HG03045 (cell line): ENCODE results near the gene THEMIS2.
"Not testable (repeated sequence)": the region's sequence is repeated elsewhere in the genome, so short reads cannot be mapped to it uniquely, and the experiment has no call there.

Experiments
- ATAC-seq: cut with Tn5 transposase; IDR thresholded peaks from one replicate; pipeline ENCODE4 v1.9.1; 2021; ENCODE audit warnings: mild to moderate bottlenecking, moderate library complexity; ENCODE audit not compliant: unreplicated experiment

Gene THEMIS2

DNA sequence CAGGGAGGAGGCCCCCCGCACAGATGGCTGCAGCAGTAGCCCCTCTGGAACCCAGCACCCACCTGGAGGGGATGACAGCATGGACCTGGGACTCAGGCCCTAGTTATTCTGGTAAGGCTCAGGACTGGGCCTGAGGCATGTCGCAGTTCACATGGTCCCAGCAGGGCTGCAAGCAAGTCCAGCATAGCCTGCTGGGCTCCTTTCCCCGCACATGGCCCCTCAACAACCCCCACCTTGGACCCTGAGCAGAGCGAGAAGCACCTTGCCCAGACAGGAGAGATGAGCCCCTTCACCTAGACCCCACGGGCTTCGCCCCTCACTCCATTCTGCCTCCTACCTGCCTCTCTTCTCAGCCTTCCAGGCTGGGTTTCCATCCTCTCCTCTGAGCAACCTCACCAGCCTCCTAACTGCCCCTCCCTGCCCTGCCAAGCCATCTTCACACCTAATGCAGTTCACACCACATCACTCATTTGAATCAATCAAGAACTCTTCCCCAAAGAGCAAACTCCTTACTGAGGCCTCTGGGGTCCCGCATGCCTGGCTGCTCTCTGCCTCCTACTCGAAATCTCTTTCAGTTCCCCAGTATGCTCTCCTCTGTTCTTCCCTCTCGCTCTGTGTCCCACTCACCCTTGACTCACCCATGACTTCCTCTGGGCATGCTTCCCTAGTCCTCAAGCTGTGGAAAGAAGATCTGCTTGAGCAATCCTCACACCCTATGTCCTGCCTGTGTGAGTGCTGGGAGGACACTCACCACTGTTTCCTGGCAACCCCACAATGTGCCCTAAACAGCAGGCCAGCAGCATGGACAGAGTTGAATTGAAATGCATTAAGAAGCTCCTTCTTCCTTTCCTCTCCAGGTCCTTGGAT lies 9.4 kb upstream of the THEMIS2 start:
- ATAC-seq, result no peak

DNA sequence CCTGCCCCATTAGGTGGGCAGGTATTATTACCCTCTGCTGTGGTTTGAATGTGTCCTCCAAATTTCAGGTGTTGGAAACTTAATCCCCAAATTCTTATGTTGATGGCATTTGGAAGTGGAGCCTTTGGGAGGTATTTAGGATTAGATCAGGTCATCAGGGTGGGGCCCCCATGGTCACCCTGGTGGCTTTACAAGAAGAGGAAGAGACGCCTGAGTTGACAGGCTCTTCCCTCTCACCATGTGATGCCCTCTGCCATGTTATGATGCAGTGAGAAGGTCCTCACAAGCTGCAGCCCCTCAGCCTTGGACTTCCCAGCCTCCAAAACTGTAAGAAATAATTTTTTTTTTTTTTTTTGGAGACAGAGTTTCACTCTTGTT lies 8.8 kb upstream of the THEMIS2 start:
- no peak for ATAC-seq

DNA sequence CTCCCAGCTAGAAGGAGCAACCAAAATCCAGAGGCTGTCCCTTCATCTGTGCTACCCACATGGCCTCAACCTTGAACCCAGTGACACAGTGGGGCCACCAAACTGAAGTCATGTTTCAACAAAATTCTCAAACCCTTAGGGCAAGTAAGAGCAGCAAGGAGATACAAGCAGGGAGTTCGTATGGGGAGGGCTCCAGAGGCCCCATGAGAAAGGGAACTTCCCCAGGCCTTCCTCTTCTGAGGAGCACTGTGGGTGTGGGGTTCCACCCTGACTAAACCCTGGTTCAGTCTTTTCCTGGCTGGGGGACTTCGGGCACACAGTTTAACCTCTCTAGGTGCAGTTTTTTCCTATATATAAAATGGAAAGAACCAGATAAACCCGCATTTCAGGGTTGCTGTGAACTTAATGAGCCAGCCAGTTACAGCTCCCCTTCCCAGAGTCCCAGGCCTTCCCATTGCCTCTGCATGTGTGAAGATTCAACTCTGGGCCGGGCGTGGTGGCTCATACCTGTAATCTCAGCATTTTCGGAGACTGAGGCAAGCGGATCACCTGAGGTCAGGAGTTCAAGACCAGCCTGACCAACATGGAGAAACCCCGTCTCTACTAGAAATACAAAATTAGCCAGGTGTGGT lies 8.0 kb upstream of the THEMIS2 start:
- no peak for ATAC-seq

DNA sequence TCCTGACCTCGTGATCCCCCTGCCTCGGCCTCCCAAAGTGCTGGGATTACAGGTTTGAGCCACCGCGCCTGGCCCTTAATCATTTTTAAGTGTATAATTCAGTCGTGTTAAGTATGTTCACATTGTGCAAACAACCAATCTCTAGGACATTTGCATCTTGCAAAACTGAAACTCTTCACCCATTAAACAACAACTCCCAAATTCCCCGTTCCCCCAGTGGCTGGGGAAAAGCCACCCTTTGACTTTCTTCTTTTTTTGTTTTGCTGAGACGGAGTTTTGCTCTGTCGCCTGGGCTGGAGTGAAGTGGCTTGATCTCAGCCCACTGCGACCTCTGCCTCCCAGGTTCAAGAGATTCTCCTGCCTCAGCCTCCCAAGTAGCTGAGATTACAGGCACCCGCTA lies 6.5 kb upstream of the THEMIS2 start:
- no peak for ATAC-seq

DNA sequence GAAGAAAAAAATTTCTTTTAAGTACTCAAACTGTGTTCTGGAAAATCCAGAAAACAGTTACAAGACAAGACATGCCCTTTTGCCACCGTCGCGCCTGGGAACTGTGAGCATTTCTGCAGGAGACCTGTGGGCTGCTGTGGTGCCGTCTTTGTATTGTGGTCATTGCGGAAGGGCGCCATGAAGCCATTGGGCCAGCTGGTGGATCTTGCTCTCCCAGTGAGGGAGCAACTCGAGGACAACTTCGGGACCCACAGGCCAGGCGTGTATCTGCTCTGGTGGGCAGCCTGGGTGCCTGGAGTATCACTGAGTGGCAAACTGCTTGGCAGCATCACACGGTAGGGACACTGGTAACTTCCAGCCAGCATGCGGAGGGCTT lies 3.8 kb upstream of the THEMIS2 start:
- no peak for ATAC-seq

DNA sequence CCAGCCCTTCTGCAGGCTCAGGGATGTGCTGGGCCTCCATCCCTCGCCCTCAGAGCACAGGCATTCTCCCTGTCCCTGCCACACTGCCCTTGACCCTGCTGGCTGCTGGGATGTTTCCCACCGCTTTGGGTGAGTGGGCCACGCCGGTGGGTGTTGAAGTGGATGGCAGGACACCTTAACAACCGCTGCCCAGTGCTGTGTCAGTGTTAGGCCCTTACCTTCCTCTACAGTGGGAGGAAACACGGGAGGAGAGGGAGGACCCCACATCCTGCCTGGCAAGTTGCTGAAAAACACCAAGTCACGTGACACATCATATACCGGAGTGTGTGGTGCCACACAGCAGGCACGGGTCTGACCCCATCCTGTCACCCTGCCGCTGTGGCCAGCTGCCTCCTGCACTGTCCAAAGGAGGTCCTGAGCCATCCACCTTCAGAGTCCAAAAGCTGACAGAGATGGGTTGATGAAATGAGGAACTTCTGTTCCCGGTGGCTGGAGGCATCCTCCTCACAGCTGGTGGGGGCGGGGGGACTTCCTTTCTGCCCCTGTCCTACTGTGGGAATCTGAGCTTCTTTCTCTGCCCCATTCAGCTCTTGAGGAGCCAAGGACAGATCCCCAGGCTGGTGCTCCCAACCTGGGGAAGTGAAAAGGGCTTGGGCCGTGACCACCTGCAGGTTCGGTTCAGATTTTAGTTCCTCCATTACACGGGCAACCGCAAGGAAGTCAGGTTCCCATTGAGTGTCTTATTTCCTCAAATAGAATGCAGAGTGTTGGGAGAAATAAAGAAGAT lies 3.2 kb upstream of the THEMIS2 start:
- ATAC-seq, result no peak

DNA sequence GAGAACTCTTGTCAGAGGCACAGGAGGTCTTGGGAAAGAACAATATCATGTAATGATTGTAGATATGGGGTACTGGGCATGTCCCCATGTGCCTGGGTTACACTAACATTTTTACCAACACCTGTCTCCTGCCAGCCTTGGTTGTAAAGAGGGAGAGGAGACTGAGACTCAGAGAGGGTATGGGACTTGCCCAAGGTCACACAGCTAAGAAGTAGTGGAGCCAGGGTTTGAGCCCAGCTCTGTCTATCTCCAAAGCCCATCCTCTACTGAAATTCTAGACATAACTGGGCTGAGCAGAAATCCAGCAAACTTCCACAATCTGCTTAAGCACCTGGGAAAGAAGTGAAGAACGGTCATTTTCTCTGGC lies 2.6 kb upstream of the THEMIS2 start:
- no peak for ATAC-seq

DNA sequence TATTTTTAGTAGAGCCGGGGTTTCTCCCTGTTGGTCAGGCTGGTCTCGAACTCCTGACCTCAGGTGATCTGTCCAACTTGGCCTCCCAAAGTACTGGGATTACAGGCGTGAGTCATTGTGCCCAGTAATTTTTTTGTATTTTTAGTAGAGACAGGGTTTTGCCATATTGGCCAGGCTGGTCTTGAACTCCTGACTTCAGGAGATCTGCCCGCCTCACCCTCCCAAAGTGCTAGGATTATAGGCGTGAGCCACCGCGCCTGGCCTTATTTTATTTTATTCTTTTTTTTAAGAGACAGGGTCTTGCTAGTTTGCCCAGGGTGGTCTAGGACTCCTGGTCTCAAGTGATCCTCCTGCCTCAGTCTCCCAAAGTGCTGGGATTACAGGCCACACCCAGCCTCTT lies 1.3 kb upstream of the THEMIS2 start:
- not testable (repeated sequence) for ATAC-seq

DNA sequence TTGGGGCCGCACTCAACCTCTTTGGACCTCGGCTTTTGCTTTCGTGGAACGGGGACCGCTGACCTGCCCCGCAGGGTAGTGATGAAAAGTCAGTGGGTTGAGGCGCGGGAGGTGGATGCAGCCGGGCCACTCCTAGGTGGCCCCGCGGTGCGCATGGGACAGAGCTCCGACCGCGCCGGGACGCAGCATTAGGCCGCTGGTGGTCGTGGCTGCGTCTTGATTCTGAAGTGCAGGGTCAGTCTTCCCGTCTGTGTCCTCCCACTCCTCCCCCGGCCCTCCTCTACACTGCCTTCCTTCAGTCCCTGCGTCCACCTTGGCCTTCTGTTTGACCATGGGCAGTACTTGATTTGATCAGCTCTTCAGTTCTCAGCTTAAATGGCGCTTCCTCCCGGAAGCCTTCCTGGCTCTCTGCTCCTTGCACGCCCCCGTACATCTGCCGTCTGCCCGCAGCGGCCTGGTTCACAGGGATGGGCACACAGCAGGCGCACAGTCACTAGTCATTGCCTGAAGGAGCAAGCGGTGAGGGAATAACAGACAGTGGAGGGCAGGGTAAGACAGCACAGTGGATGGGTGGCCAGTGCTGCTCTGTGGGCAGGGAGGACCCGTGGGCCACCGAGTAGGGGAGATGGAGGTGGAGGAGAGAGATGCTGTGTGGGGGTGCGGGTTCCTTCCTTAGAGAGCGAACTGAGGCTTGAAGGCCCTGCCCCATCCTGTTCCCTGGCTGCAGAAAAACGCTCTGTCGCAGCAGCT lies 633 bp downstream of the THEMIS2 start:
- ATAC-seq, result peak; percentile 25

DNA sequence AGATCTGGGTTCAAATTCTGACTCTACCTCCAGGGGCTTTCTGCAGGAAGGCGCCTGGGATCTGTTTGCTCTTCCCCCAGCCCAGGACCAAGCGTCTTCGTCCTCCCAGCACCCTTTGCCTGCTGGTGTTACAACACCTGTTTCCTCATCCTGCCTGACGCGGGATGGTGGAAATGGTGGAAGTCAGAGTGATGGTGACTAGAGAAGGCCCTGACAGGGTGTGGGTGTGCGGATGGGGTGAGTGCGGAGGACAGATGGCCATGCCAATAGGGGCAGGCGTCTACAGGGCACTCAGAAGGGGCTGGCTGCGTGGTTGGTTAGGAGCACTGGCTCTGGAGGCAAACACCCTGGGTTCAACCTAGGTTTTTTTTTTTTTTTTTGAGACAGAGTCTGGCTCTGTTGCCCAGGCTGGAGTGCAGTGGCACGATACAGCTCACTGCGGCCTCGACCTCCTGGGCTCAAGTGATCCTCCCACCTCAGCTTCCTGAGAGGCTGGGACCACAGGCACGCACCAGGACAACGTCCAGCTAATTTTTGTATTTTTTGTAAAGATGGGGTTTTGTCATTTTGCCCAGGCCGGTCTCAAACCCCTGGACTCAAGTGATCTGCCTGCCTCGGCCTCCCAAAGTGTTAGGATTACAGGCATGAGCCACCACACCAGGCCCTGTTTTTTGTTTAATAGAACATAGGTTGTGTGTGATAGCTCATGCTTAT lies 1.5 kb downstream of the THEMIS2 start:
- ATAC-seq, result no peak

DNA sequence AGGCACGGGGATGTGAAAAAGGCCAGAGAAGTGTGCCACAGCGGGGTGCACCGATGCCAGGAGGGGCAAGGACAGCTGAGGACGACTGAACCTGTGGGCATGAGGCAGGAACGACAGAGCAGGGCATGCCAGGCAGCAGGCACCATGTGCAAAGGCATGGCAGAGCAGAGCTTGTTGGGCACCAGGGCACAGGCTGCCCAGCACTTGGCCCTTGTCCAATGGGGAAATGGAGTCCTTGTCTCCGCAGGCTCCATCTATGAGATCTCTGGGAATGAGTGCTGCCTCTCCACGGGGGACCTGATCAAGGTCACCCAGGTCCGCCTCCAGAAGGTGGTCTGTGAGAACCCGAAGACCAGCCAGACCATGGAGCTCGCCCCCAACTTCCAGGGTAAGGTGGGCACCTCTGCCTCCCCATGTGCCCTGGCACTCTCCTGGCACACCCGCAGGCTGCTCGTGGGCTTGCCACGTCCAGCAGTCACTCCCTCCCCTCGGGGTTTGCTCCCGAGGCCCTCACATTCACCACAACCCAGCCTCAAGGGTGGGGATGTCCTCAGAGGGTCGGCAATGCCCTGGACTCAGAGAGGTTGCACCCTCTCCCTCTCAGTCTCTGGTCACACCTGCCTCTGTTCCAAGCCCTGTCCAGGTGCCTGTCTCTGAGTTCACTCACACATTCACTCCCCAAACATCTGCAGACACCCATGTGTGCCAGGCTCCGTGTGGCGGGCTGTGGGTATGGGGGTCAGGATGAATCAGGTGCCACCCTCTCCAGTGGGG lies 4.2 kb downstream of the THEMIS2 start:
- ATAC-seq, result no peak

DNA sequence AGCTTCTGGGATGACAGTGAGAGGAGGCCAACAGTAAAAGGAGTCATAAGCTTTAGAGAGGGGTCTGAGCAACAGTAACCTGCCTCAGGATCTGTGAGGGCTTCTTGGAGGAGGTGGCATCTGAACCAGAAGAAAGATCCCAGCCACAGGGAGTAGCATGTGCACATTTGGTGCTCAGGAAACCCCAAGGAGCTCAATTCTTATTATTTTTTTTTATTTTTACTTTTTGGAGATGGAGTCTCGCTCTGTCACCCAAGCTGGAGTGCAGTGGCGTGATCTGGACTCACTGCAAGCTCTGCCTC lies 4.7 kb downstream of the THEMIS2 start:
- no peak for ATAC-seq

DNA sequence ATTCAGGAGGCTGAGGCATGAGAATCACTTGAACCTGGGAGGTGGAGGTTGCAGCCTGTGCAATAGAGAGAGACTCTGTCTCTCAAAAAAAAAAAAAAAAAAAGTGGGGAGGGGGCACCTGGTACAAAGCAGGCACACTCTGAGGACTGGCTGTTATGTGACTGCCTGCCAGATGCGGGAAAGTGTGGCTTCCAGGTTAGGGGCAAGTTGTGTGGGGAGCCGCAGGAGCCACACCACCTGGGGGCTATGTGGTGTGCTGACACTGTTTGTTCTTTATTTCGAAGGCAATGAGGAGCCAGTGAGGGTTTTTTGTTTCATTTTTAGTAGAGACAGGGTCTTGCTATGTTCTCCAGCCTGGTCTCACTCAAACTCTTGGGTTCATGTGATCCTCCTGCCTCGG lies 5.7 kb downstream of the THEMIS2 start:
- no peak for ATAC-seq

DNA sequence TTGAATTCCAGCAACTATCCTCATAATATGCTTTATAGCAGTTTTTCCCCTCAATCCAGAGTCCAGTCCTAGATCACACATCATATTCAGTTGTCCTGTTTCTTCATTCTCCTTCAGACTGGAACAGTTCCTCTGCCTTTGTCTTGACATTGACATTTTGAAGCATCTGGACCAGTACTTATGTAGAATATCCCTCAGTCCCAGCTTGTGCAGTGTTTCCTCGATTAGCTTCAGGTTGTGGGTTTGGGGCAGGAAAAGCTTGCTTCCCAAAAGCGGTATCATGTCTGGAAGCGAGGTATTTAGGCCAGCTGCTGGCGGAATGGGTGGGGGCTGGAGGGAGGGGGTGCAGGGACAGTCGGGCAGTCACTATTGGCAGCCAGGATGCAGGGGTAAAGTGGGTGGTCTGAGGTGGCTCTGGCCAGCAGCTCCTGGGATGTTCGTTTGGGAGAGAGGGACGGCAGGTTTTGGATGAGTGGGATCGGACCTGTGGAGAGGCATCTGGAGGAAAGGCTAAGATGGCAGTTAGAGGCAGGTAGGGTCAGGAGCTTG lies 6.5 kb downstream of the THEMIS2 start:
- ATAC-seq, result no peak

DNA sequence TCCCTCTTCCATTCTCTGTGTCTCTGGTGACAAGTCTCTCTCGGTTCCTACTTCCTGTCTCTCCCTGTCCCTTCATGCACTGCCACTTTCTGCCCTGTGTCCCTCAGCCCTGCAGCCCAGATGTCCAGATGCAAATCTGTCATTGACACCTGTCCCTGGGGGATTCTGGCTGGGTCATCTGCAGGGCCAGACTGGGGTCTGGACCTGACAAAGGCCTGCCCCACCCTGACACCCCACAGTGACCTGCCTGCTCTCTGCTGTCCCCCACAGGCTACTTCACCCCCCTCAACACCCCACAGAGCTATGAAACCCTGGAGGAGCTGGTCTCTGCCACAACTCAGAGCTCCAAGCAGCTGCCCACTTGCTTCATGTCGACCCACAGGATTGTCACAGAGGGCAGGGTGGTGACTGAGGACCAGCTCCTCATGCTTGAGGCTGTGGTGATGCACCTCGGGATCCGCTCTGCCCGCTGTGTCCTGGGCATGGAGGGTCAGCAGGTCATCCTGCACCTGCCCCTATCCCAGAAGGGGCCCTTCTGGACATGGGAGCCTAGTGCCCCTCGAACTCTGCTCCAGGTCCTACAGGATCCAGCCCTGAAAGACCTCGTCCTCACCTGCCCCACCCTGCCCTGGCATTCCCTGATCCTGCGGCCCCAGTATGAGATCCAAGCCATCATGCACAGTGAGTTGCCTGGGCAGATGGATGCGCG lies 7.2 kb downstream of the THEMIS2 start:
- ATAC-seq, result no peak

DNA sequence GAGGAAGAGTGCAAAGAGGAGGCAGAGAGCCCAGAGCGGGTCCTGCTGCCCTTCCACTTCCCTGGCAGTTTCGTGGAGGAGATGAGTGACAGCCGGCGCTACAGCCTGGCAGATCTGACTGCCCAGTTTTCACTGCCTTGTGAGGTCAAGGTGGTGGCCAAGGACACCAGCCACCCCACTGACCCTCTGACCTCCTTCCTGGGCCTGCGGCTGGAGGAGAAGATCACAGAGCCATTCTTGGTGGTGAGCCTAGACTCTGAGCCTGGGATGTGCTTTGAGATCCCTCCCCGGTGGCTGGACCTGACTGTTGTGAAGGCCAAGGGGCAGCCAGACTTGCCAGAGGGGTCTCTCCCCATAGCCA lies 10.2 kb downstream of the THEMIS2 start:
- no peak for ATAC-seq

DNA sequence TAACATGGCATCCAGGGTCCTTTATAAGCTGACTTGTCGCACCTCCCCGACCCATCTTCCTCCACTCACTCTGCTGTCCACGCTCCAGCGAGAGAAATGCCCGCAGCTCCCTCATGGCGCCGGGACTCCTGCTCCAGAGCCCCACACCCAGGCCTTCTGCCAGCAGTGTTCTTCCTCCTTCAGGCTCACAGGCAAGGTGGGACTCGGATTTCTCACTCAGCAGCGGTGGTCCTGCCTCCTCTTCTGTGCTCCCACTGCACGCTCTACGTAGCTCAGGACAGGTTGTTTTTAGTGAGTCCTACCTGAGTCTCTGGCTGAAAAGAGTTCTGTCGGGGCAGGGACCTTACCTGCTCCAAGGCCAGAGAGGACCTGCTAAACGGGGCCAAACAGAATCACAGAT lies 11.2 kb downstream of the THEMIS2 start:
- ATAC-seq, result no peak

DNA sequence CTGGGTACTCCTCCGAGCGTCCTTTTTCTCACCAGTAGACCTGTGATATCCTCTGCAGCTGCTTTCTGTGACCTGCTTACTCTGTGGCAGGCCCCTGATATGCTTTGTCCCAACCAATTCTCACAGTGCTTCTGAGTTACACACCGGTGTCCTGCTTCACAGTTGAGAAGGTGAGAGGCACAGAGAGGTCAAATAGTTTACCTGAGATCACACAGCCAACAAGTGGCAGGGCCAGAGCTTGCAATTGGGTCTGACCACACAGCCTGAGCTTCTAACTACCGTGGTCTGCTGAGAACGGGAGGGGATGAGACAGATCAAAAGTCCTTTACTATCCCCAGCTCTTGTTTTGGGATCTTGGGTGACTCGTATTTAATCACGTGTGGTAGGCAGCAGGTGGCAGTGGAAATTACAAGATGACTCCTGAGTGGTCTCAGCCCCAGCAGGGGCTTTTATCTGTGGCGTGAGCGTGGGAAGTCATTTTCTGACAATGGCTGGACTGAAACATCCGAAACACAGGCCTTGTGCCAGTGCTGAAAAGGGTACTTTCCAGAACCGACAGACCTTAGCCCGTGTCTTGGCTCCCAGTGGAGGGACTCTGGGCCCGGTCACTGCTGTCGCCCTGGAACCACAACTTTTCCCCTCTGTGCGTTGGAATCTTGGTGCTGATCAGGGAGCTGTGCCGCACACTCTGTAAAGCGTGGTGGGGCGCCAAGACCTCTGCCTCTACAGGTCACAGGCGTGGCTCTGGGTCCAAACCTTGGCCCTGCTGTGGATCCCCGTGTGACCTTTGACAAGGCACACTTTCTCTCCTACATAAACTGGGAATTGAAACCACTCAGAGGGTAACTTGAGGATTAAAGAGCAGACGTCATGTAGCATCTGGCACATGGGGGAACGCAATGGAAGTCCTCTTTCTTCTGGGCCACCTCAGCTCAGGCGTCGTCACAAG lies 11.9 kb downstream of the THEMIS2 start:
- ATAC-seq, result peak; percentile 52
